GM23248 (cell line): ENCODE results near the gene NKAIN1.

Experiments
- EZH2 ChIP-seq: fragments of 200-600 bp; sonication (generic); IDR thresholded peaks from 2 replicates; pipeline ENCODE4 v1.6.1; 2018; ENCODE audit warnings: antibody characterized with exemption, mild to moderate bottlenecking; ENCODE audit not compliant: insufficient read depth, poor library complexity, severe bottlenecking
- EZH2phosphoT487 ChIP-seq: fragments of 200-600 bp; sonication (generic); IDR thresholded peaks from 2 replicates; pipeline ENCODE4 v1.6.1; 2018; ENCODE audit warnings: antibody characterized with exemption, moderate library complexity, mild to moderate bottlenecking, low read depth; ENCODE audit not compliant: insufficient read depth

GRCh38 chr1:31238612-31238985, 1.1 kb downstream of the NKAIN1 start:
- TF ChIP-seq EZH2phosphoT487, result no peak
- no peak for TF ChIP-seq EZH2
